HepG2 (cell line): ENCODE measurements around the gene ATP11A. TPM values are rescaled to one million over a fixed set of nuclear protein-coding genes. Genes with fewer than 3 reads are reported as not detected.

Experiments
- ATAC-seq: fragments of 200-7000 bp; cut with Tn5 transposase; 3 replicates; pipeline ENCODE4 v1.9.1; 2020; ENCODE audit warnings: mild to moderate bottlenecking, moderate library complexity
- BruUV-seq: library from RNA; stranded (reverse); fragments of 400-500 nt; replicated peaks from 2 replicates; lab custom pipeline; 2021; lab: Mats Ljungman, UMichigan
- CTCF ChIA-PET: fragments of 300-600 bp; formaldehyde crosslinking; extraction: SDS; loops from one replicate; lab custom pipeline; 2021; ENCODE audit warnings: low total read pairs, inconsistent platforms, low intra/inter-chr PET ratio; lab: Yijun Ruan, JAX
- POLR2A ChIA-PET: fragments of 350-600 bp; sonication (Branson Sonifier 250); formaldehyde crosslinking; loops from one replicate; lab custom pipeline; 2020; ENCODE audit warnings: antibody characterized with exemption, inconsistent platforms; lab: Yijun Ruan, JAX
- DNase-seq: peaks from one replicate; pipeline ENCODE4 v3.0.0-alpha.2; 2015; ENCODE audit warnings: low spot score
- FAIRE-seq: peaks from 3 replicates; lab custom pipeline; 2011; peaks lifted over from hg19 to GRCh38; lab: Jason Lieb, UNC
- H2AFZ ChIP-seq: one replicate; pipeline ENCODE4 v1.6.1; 2011; ENCODE audit warnings: low read length, inconsistent platforms
- H3K27ac ChIP-seq: fragments of 300-600 bp; 3 replicates; pipeline ENCODE4 v1.8.0; 2011; ENCODE audit warnings: mixed run types, mild to moderate bottlenecking, mixed read lengths, low read length, inconsistent platforms; ENCODE audit not compliant: insufficient read depth; ENCODE audit errors: extremely low read length
- H3K27me3 ChIP-seq, 2 experiments: fragments of 200-600 bp in 1 of 2; 2 replicates in 1 of 2; 3 replicates in 1 of 2; pipeline versions ENCODE4 v1.6.0 to v1.8.0; 2011; ENCODE audit warnings: low read length in 2 of 2, mild to moderate bottlenecking in 2 of 2, moderate library complexity in 2 of 2, inconsistent platforms in 1 of 2; ENCODE audit not compliant: insufficient read depth in 2 of 2, control insufficient read depth in 1 of 2
- H3K36me3 ChIP-seq, 2 experiments: fragments of 200-600 bp in 1 of 2; replicated peaks in 1 of 2; 2 replicates in 1 of 2; 3 replicates in 1 of 2; pipeline versions ENCODE4 v1.5.1 to v1.8.0; 2011; ENCODE audit warnings: low read length in 2 of 2, inconsistent platforms in 1 of 2; ENCODE audit not compliant: insufficient read depth in 2 of 2, control insufficient read depth in 1 of 2
- H3K4me1 ChIP-seq: 2 replicates; pipeline ENCODE4 v1.5.1; 2012; ENCODE audit warnings: low read length, inconsistent platforms; ENCODE audit not compliant: insufficient read depth
- H3K4me2 ChIP-seq: 2 replicates; pipeline ENCODE4 v1.6.0; 2011; ENCODE audit warnings: low read depth, low read length, inconsistent platforms
- H3K4me3 ChIP-seq, 3 experiments: fragments of 200-600 bp in 1 of 3; sonication (generic), shearing (Covaris generic) in 1 of 3; replicated peaks in 1 of 3; 2 replicates each; pipeline ENCODE4 v1.5.1; 2011 to 2016; ENCODE audit warnings: low read length in 3 of 3, inconsistent platforms in 2 of 3, low read depth in 2 of 3, mild to moderate bottlenecking in 2 of 3, control low read depth in 1 of 3, mixed read lengths in 1 of 3; ENCODE audit not compliant: insufficient read depth in 1 of 3
- H3K79me2 ChIP-seq: one replicate; pipeline ENCODE4 v1.6.1; 2011; ENCODE audit warnings: low read length, inconsistent platforms; ENCODE audit not compliant: insufficient read depth
- H3K9ac ChIP-seq: 2 replicates; pipeline ENCODE4 v1.6.0; 2011; ENCODE audit warnings: mild to moderate bottlenecking, low read depth, low read length, inconsistent platforms; ENCODE audit not compliant: insufficient read depth
- H3K9me3 ChIP-seq: 2 replicates; pipeline ENCODE4 v1.5.1; 2012; ENCODE audit warnings: mild to moderate bottlenecking, low read length
- H4K20me1 ChIP-seq: 2 replicates; pipeline ENCODE4 v1.6.0; 2011; ENCODE audit warnings: inconsistent platforms, mild to moderate bottlenecking, low read length, moderate library complexity; ENCODE audit not compliant: insufficient read depth
- AGO2 ChIP-seq: fragments of 200-400 bp; formaldehyde crosslinking; optimal IDR thresholded peaks from 2 replicates; pipeline ENCODE3; 2017; ENCODE audit warnings: mild to moderate bottlenecking, low read depth, low read length, moderate library complexity
- KIAA2018 ChIP-seq: sonication (generic); formaldehyde crosslinking; IDR thresholded peaks from 2 replicates; pipeline ENCODE4 v1.5.0; 2020; ENCODE audit warnings: mild to moderate bottlenecking, missing genetic modification reagents, borderline replicate concordance
- RBM22 ChIP-seq: fragments of 200-400 bp; formaldehyde crosslinking; optimal IDR thresholded peaks from 2 replicates; pipeline ENCODE3; 2017; ENCODE audit warnings: mild to moderate bottlenecking, low read length, moderate library complexity
- WGBS: methylation state at CpG from one replicate; pipeline ENCODE4 v1.1.6; 2017; ENCODE audit warnings: low lambda C conversion rate; 5-methylcytosine and 5-hydroxymethylcytosine counted together
- in situ Hi-C: cut with HindIII; loops from 2 replicates; pipeline ENCODE4 v1.10.0; 2017; ENCODE audit warnings: low pct_unique_long_range_greater_than_20kb; ENCODE audit not compliant: extremely low pct_ligation_motif_present
- intact Hi-C: fragments of 100-400 bp; cut with micrococcal nuclease; formaldehyde crosslinking; loops from one replicate; pipeline ENCODE4 v1.10.0; 2022; ENCODE audit not compliant: unreplicated experiment
- polyA plus RNA-seq, 8 experiments: library from polyadenylated mRNA; depleted of rRNA in 3 of 8; stranded (reverse) in 7 of 8; unstranded in 1 of 8; fragments of >200 nt; fragmentation: Illumina TruSeq in 4 of 8; extraction: Trizol in 4 of 8; gene quantifications; 2 replicates each; pipeline versions ENCODE4 v1.2.1 to v1.2.3, GENCODE V29; 2011 to 2016; ENCODE audit warnings: low read depth in 4 of 8, missing spikeins in 1 of 8, mixed read lengths in 1 of 8; ENCODE audit not compliant: insufficient read depth in 1 of 8
- total RNA-seq, 5 experiments: library from RNA; depleted of rRNA; stranded (reverse); fragments of >200 nt; fragmentation: Illumina TruSeq; extraction: Trizol; gene quantifications; 2 replicates each; pipeline ENCODE4 v1.2.3, GENCODE V29; 2016; ENCODE audit warnings: low read depth in 1 of 5

The ATP11A gene
- total and polyA plus RNA-seq, 2 of the 13 experiments (the other 11 are each of a cell fraction or from before 2014, with no cell fraction given) = 18.4 to 20.1 TPM

GRCh38 chr13:112812306-112813055, 122.6 kb downstream of the ATP11A start:
- H3K4me2 ChIP-seq = no peak overlapping the region
- in situ Hi-C loops (no loop called here), intact Hi-C loops (no loop called here)
- H3K27me3 ChIP-seq = no peaks in the 10 kb centered on the region
- no TSS peak for BruUV-seq
- no peak overlapping the region for H3K9ac ChIP-seq
- FAIRE-seq = no peak
- no peak overlapping the region for H3K27ac ChIP-seq
- ATAC-seq = no peak
- WGBS = 98% methylated on average over 16 of the region's 17 CpGs
- no peaks in the 10 kb centered on the region for H3K79me2 ChIP-seq
- H3K4me1 ChIP-seq = no peaks in the 10 kb centered on the region
- H2AFZ ChIP-seq = no peak overlapping the region
- H3K9me3 ChIP-seq = no peaks in the 10 kb centered on the region
- DNase-seq = no peak
- no peak for TF ChIP-seq KIAA2018 (CRISPR knock-in tag)
- peak; percentile 48 for TF ChIP-seq AGO2
- TF ChIP-seq RBM22 = peak; percentile 61
- ChIA-PET CTCF (no interaction called here), POLR2A (no interaction called here)
- H3K4me3 ChIP-seq = no peak overlapping the region
- H4K20me1 ChIP-seq = no peaks in the 10 kb centered on the region
- peaks cover 36 to 71% of the 10 kb centered on the region in 2 experiments for H3K36me3 ChIP-seq
